Upper lobe of left lung (tissue), 6 donors: Measurements from ENCODE around the gene METTL25B. TPM values are rescaled to one million over a fixed set of nuclear protein-coding genes. Genes with fewer than 3 reads are reported as not detected.

Experiments
- ATAC-seq, 2 donors: fragments of 200-7000 bp; cut with Tn5 transposase; one replicate each; pipeline ENCODE4 v1.9.1; 2022; ENCODE audit warnings: mild to moderate bottlenecking in 2 of 2, moderate library complexity in 2 of 2; ENCODE audit not compliant: low FRiP score in 2 of 2
- DNase-seq, 2 donors: peaks; one replicate each; pipeline ENCODE4 v3.0.0-alpha.2; 2019 to 2020
- H3K27ac ChIP-seq, 4 donors: fragments of 200-600 bp; sonication (generic); one replicate each; pipeline ENCODE4 v1.5.1; 2016 to 2019
- H3K27me3 ChIP-seq, 4 donors: fragments of 200-600 bp; sonication (generic); one replicate each; pipeline ENCODE4 v1.5.1; 2017 to 2019
- H3K36me3 ChIP-seq, 4 donors: fragments of 200-600 bp; sonication (generic); one replicate each; pipeline ENCODE4 v1.5.1; 2016 to 2019
- H3K4me1 ChIP-seq, 4 donors: fragments of 200-600 bp; sonication (generic); one replicate each; pipeline ENCODE4 v1.5.1; 2018 to 2019
- H3K4me3 ChIP-seq, 4 donors: fragments of 200-600 bp; sonication (generic); one replicate each; pipeline ENCODE4 v1.5.1; 2017 to 2019; ENCODE audit warnings: mild to moderate bottlenecking in 2 of 4, moderate library complexity in 1 of 4
- H3K9me3 ChIP-seq, 4 donors: fragments of 200-600 bp; sonication (generic); one replicate each; pipeline ENCODE4 v1.5.1; 2018 to 2019
- EP300 ChIP-seq, 4 donors: sonication (generic); formaldehyde crosslinking; IDR thresholded peaks; one replicate each; pipeline ENCODE4 v1.5.1; 2017; ENCODE audit warnings: antibody characterized with exemption in 4 of 4, control low read depth in 2 of 4
- POLR2A ChIP-seq, 4 donors: fragments of 450-650 bp; IDR thresholded peaks; one replicate each; pipeline ENCODE4 v1.5.1; 2016 to 2017; ENCODE audit warnings: antibody characterized with exemption in 4 of 4, mild to moderate bottlenecking in 2 of 4
- POLR2AphosphoS5 ChIP-seq, 2 donors: sonication (generic); formaldehyde crosslinking; IDR thresholded peaks; one replicate each; pipeline ENCODE4 v1.5.1; 2017; ENCODE audit warnings: antibody characterized with exemption in 2 of 2
- WGBS, 2 donors: methylation state at CpG; one replicate each; pipeline ENCODE4 v1.1.5; 2017 to 2018; 5-methylcytosine and 5-hydroxymethylcytosine counted together
- total RNA-seq, 6 donors: library from RNA; depleted of rRNA in 4 of 6; stranded (reverse); fragments of >200 nt in 4 of 6; gene quantifications; one replicate each; pipeline versions ENCODE4 v1.1.0 to v1.2.1, GENCODE V29; 2016 to 2021
- TF ChIP-seq, protein P1 (sequence below), 6 experiments: fragments of 450-650 bp in 4 of 6; fragments of 200-600 bp in 2 of 6; sonication (generic) in 2 of 6; IDR thresholded peaks; one replicate each; pipeline ENCODE4 v1.5.1; 2016 to 2019; ENCODE audit warnings: antibody characterized with exemption in 6 of 6
- donor health status: DM: no; HTN: no; CAD: no; lungs with moderate emphysema.
- donor health status: DM: no; HTN: yes; CAD: no; lungs with severe emphysema.

The METTL25B gene
- total RNA-seq, 6 donors from 2014 or later = 23.4 to 131 (median 39.9) TPM

DNA sequence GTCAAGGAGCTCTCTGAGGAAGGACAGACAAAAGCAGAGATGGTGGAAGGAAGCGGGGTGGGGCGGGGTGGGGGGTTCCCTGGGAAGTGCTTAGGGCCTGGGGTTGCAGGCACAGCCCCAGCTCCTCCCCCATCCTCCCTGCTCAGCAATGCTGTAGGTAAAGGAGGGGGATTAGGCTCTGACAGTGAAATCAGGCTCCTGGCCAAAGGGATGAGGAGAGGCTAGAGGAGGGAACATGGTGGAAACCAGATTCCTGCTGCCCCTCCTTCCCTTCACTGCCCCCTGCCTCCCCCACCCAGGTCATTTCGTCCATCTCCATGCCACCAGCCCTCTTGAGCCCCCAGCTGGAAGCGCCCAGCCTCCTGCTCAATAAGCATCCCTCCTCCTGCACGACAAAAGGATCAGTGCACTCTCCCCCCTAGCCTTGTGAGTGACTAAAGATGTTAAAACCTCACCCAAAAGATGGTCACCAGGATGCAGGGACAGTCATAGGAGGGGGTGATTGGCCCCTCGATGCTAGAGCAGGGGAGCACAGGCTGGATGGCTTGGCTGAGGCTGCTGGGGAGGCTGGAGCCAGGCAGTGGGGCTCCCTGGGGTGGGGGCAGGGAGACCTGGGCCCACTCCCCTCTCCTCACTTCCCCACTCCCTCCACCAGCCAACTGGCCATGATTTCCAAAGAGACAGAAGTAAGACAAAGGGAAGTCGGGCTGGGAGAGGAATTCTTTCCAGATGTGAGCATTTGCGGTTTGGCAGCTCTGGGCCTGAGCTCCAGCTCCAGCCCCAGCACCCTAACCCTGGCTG lies 20.7 kb upstream of the METTL25B start:
- ATAC-seq (peak in 1 of 2 donors; percentile 35), DNase-seq (peak in 1 of 2 donors; percentile 39)
- no peak overlapping the region for H3K4me3 ChIP-seq
- H3K36me3 ChIP-seq = no peaks in the 10 kb centered on the region
- TF ChIP-seq EP300 (IDR thresholded peaks at IDR 0.05) (no peak), POLR2AphosphoS5 (IDR thresholded peaks at IDR 0.05) (no peak), POLR2A (IDR thresholded peaks at IDR 0.05) (no peak)
- TF ChIP-seq, protein P1, sequence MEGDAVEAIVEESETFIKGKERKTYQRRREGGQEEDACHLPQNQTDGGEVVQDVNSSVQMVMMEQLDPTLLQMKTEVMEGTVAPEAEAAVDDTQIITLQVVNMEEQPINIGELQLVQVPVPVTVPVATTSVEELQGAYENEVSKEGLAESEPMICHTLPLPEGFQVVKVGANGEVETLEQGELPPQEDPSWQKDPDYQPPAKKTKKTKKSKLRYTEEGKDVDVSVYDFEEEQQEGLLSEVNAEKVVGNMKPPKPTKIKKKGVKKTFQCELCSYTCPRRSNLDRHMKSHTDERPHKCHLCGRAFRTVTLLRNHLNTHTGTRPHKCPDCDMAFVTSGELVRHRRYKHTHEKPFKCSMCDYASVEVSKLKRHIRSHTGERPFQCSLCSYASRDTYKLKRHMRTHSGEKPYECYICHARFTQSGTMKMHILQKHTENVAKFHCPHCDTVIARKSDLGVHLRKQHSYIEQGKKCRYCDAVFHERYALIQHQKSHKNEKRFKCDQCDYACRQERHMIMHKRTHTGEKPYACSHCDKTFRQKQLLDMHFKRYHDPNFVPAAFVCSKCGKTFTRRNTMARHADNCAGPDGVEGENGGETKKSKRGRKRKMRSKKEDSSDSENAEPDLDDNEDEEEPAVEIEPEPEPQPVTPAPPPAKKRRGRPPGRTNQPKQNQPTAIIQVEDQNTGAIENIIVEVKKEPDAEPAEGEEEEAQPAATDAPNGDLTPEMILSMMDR (IDR thresholded peaks at IDR 0.05) = no peak
- H3K4me1 ChIP-seq = peaks cover 27 to 30% (median 29%) of the 10 kb centered on the region in 4 donors
- 59 to 64% methylated on average over 8 of the region's 8 CpGs for WGBS, 2 donors
- peaks cover 0 to 29% (median 11%) of the 10 kb centered on the region in 4 donors for H3K27me3 ChIP-seq
- H3K27ac ChIP-seq = no peak overlapping the region
- no peaks in the 10 kb centered on the region for H3K9me3 ChIP-seq

DNA sequence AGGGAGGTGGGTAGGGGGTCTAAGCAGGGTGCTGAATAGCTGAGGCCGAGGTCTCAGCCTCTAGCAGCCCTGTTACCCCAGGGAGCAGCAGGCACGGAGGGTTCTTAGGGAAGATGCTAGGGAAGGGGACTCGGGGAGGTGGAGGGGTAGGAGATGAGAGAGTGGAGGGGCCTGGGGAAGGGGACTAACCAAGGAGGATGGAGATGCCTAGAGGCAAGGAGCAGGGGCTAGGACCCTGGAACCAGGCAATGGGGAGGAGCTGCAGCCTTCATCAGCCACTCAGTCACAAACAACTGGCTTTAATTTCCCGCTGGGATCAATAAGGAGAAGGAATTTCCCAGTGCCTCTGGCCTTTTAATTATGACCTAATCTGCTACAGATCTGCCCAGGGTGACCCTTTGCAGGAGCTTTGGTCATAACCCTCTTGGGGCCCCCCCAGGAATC lies 20.0 kb upstream of the METTL25B start:
- no peaks in the 10 kb centered on the region for H3K36me3 ChIP-seq
- DNase-seq (no peak), ATAC-seq (no peak)
- peaks cover 27 to 30% (median 29%) of the 10 kb centered on the region in 4 donors for H3K4me1 ChIP-seq
- no peak overlapping the region for H3K27ac ChIP-seq
- WGBS, 2 donors = 69 to 75% methylated on average over 4 of the region's 4 CpGs
- TF ChIP-seq POLR2AphosphoS5 (IDR thresholded peaks at IDR 0.05) (no peak), POLR2A (IDR thresholded peaks at IDR 0.05) (no peak)
- H3K4me3 ChIP-seq = no peak overlapping the region
- peaks cover 0 to 25% (median 11%) of the 10 kb centered on the region in 4 donors for H3K27me3 ChIP-seq
- H3K9me3 ChIP-seq = no peaks in the 10 kb centered on the region

DNA sequence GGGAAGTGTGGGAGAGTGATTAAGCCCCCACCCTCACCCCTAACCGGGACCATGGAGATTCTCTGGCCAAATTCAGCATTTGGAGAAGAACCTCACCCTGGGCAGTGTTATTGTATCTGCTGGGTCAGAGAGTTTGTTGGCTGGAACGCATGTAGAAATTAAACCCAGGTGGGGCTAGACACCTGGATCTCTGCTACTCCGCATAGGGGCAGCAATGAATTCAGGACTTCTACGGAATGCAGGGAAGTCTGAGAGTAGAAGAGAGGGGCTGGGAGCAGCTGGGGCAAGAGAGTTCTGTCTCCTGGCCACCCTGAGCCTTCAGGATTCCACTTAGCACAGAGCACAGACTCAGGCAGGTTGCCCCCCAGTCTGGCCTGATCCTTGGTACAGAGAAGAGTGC lies 19.2 kb upstream of the METTL25B start:
- WGBS, 2 donors = 84 to 88% methylated on average over 4 of the region's 4 CpGs
- no peak overlapping the region for H3K27ac ChIP-seq

DNA sequence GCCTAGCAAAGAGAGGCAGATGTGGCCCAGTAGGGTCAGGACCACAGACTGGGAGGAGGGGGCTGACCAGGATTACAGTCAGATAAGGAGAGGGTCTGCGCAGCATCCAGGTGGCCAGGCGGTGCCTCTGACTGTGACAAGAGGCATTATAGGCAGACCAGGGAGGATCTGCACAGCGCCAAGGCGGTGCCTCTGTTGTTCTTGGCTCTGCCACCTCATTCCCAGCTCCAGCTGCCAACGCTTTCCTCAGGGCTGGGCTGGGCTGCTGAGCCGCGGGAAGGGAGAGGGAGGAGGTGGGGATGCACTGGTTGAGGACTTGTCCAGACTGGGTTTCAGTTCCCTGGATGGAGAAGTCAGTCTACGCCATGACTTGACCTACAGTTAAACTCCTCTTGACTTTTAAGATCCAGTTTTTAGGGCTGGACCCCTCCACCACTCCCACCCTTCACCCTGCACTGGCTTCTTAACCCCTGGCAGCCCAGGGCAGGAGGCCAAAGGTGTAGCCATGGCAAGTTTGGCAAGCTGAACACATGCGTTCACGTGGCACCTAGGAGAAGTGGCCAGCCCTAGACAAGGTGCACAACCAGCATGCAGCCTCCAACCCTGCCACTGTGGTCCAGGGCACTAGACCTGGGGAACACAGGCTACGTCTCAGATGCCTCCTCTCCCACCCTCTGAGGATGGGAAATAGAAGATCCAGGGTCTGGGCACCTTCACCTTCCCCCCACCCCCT lies 18.3 kb upstream of the METTL25B start:
- Histone ChIP-seq H3K9me3 (no peaks in the 10 kb centered on the region), H3K36me3 (no peaks in the 10 kb centered on the region), H3K27ac (no peak overlapping the region), H3K4me1 (peaks cover 20 to 25% (median 23%) of the 10 kb centered on the region in 4 donors), H3K4me3 (no peak overlapping the region), H3K27me3 (peaks cover 0 to 13% (median 5%) of the 10 kb centered on the region in 4 donors)
- ATAC-seq = peak in 1 of 2 donors; percentile 58
- peak in 1 of 2 donors; percentile 64 for DNase-seq
- WGBS, 2 donors = 48 to 63% methylated on average over 8 to 11 of the region's 11 CpGs
- TF ChIP-seq EP300 (IDR thresholded peaks at IDR 0.05) = no peak
- TF ChIP-seq POLR2AphosphoS5 (IDR thresholded peaks at IDR 0.05) = no peak
- TF ChIP-seq POLR2A (IDR thresholded peaks at IDR 0.05) = no peak
- TF ChIP-seq, protein P1 (IDR thresholded peaks at IDR 0.05) = no peak

More for the DNA sequence above, 19.2 kb upstream of the METTL25B start:
- Histone ChIP-seq H3K4me1 (peaks cover 27 to 30% (median 29%) of the 10 kb centered on the region in 4 donors), H3K27me3 (peaks cover 0 to 22% (median 9%) of the 10 kb centered on the region in 4 donors), H3K36me3 (no peaks in the 10 kb centered on the region), H3K9me3 (no peaks in the 10 kb centered on the region), H3K4me3 (no peak overlapping the region)
- DNase-seq (no peak), ATAC-seq (no peak)
- TF ChIP-seq EP300 (IDR thresholded peaks at IDR 0.05) (no peak), POLR2A (IDR thresholded peaks at IDR 0.05) (no peak), POLR2AphosphoS5 (IDR thresholded peaks at IDR 0.05) (no peak)
- TF ChIP-seq, protein P1 (IDR thresholded peaks at IDR 0.05) = no peak
